Measurements from ENCODE around the gene GRB7.
"Not testable (repeated sequence)": the region's sequence is repeated elsewhere in the genome, so short reads cannot be mapped to it uniquely, and the experiment has no call there.

Gene GRB7

DNA sequence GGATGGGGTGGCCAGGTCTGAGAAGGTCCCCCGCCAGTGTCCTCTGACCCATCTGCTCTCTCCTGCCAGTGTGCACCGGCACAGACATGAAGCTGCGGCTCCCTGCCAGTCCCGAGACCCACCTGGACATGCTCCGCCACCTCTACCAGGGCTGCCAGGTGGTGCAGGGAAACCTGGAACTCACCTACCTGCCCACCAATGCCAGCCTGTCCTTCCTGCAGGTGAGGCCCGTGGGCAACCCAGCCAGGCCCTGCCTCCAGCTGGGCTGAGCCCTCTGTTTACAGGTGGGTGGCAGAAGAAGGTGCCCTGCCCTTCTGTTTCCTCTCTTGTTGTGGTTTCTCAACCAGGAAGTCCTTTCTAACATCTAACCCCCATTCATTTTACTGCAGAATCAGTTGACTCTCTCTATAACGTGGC is 30.8 kb upstream of the GRB7 start:
- DNase-seq (ENCODE audit: insufficient read length, low spot score): no peak
- TF ChIP-seq POLR2AphosphoS5 (IDR thresholded peaks at IDR 0.05; ENCODE audit: low read depth, low read length): no peak
- no peak for TF ChIP-seq TAF1 (IDR thresholded peaks at IDR 0.05; ENCODE audit: low read depth, low read length)
- TF ChIP-seq POU2F2 (IDR thresholded peaks at IDR 0.05; ENCODE audit: low read depth, low read length): no peak
- no peak for TF ChIP-seq SPI1 (IDR thresholded peaks at IDR 0.05; ENCODE audit: low read depth, low read length)
- no peak for FAIRE-seq

DNA sequence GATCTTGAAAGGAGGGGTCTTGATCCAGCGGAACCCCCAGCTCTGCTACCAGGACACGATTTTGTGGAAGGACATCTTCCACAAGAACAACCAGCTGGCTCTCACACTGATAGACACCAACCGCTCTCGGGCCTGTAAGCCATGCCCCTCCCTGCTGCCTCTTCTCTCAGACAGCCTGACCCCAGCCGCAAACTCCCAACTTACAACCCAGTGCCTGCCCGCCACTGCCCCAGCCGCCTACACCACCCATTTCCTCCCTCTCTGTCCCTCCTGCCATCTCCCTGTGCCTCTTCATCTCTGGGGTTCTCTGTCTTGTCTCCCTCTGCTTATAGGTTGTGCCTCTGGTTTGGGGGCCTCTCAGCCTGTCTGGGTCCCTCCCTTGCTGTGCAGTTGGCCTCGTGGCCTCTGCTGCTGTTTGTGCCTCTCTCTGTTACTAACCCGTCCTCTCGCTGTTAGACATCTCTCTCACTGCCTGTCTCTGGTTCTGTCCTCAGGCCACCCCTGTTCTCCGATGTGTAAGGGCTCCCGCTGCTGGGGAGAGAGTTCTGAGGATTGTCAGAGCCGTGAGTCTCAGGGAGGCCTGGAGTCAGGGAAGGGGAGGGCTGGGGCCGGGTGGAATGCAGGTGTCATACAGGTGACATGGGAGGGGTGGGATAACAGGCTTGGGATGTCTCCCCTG is 28.3 kb upstream of the GRB7 start:
- TF ChIP-seq SPI1 (IDR thresholded peaks at IDR 0.05; ENCODE audit: low read depth, low read length) (no peak), POLR2A (IDR thresholded peaks at IDR 0.05; ENCODE audit: low read depth, low read length) (no peak), PAX5 (IDR thresholded peaks at IDR 0.05; ENCODE audit: insufficient read depth, low read length, severe bottlenecking) (no peak), POLR2AphosphoS5 (IDR thresholded peaks at IDR 0.05; ENCODE audit: low read depth, low read length) (no peak), POU2F2 (IDR thresholded peaks at IDR 0.05; ENCODE audit: low read depth, low read length) (no peak), TAF1 (IDR thresholded peaks at IDR 0.05; ENCODE audit: low read depth, low read length) (no peak)
- no peak for DNase-seq (ENCODE audit: insufficient read length, low spot score)
- no peak for FAIRE-seq

DNA sequence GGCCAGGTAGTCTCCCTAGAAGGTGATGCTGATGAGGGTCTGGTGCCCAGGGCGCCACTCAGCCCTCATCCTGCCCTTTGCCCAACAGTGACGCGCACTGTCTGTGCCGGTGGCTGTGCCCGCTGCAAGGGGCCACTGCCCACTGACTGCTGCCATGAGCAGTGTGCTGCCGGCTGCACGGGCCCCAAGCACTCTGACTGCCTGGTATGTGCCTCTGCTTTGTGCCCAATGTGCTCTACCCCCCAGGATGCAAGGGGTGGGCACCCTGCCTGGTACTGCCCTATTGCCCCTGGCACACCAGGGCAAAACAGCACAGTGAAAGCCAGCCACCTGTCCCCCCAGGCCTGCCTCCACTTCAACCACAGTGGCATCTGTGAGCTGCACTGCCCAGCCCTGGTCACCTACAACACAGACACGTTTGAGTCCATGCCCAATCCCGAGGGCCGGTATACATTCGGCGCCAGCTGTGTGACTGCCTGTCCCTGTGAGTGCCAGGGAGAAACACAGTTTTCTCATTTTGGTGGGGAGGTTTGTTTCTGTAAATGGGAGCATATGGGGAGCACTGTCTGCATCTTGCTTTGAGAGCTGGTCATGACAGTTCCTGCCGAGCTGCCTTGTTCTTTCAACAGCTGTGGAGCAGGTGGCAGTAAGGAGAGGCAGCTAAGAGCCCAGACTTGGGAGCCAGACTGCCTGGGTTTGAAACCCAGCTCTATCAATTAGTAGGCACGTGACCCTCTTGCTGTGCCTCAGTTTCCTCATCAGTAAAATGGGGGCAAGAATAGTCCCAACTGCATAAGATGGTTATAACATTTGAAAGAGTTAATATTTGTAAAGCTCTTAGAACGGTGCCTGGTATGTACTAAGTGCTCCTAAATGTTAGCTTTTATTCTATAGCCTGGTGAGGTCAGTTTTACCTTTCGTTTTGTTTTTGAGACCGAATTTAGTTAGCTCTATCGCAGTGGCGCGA is 27.5 kb upstream of the GRB7 start:
- TF ChIP-seq TAF1 (IDR thresholded peaks at IDR 0.05; ENCODE audit: low read depth, low read length): no peak
- TF ChIP-seq POU2F2 (IDR thresholded peaks at IDR 0.05; ENCODE audit: low read depth, low read length): no peak
- TF ChIP-seq PAX5 (IDR thresholded peaks at IDR 0.05; ENCODE audit: insufficient read depth, low read length, severe bottlenecking): no peak
- TF ChIP-seq POLR2AphosphoS5 (IDR thresholded peaks at IDR 0.05; ENCODE audit: low read depth, low read length): no peak
- no peak for TF ChIP-seq POLR2A (IDR thresholded peaks at IDR 0.05; ENCODE audit: low read depth, low read length)
- TF ChIP-seq SPI1 (IDR thresholded peaks at IDR 0.05; ENCODE audit: low read depth, low read length): no peak

DNA sequence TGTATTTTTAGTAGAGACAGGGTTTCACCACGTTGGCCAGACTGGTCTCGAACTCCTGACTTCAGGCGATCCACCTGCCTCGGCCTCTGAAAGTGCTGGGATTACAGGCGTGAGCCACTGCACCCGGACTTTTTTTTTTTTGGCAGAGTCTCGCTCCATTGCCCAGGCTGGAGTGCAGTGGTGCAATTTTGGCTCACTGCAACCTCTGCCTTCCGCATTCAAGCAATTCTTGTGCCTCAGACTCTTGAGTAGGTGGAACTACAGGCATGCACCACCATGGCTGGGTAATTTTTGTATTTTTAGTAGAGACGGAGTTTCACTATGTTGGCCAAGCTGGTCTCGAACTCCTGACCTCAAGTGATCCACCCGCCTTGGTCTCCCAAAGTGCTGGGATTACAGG is 26.7 kb upstream of the GRB7 start:
- DNase-seq (ENCODE audit: insufficient read length, low spot score); FAIRE-seq: not testable (repeated sequence)

More for the DNA sequence above, 27.5 kb upstream of the GRB7 start:
- no peak for DNase-seq (ENCODE audit: insufficient read length, low spot score)
- FAIRE-seq: no peak

DNA sequence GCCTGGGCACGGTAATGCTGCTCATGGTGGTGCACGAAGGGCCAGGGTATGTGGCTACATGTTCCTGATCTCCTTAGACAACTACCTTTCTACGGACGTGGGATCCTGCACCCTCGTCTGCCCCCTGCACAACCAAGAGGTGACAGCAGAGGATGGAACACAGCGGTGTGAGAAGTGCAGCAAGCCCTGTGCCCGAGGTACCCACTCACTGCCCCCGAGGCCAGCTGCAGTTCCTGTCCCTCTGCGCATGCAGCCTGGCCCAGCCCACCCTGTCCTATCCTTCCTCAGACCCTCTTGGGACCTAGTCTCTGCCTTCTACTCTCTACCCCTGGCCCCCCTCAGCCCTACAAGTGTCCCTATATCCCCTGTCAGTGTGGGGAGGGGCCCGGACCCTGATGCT is 25.9 kb upstream of the GRB7 start:
- FAIRE-seq (no peak), DNase-seq (ENCODE audit: insufficient read length, low spot score) (no peak)
- TF ChIP-seq SPI1 (IDR thresholded peaks at IDR 0.05; ENCODE audit: low read depth, low read length): no peak
- TF ChIP-seq PAX5 (IDR thresholded peaks at IDR 0.05; ENCODE audit: insufficient read depth, low read length, severe bottlenecking): no peak
- no peak for TF ChIP-seq POLR2AphosphoS5 (IDR thresholded peaks at IDR 0.05; ENCODE audit: low read depth, low read length)

DNA sequence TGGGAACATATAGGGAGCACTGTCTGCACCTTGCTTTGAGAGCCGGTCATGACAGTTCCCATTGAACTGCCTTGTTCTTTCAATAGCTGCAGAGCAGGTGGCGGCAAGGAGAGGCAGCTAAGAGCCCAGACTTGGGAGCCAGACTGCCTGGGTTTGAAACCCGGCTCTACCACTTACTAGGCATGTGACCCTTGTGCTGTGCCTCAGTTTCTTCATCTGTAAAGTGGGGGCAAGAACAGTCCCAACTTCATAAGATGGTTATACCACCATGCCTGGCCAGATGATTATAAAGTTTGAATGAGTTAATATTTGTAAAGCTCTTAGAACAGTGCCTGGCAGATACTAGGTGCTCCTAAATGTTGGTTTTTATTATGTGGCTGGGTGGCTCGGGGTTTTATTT is 23.5 kb upstream of the GRB7 start:
- no peak for TF ChIP-seq TAF1 (IDR thresholded peaks at IDR 0.05; ENCODE audit: low read depth, low read length)
- TF ChIP-seq POLR2A (IDR thresholded peaks at IDR 0.05; ENCODE audit: low read depth, low read length): no peak
- no peak for TF ChIP-seq SPI1 (IDR thresholded peaks at IDR 0.05; ENCODE audit: low read depth, low read length)
- no peak for TF ChIP-seq POU2F2 (IDR thresholded peaks at IDR 0.05; ENCODE audit: low read depth, low read length)
- no peak for TF ChIP-seq POLR2AphosphoS5 (IDR thresholded peaks at IDR 0.05; ENCODE audit: low read depth, low read length)
- no peak for TF ChIP-seq PAX5 (IDR thresholded peaks at IDR 0.05; ENCODE audit: insufficient read depth, low read length, severe bottlenecking)
- DNase-seq (ENCODE audit: insufficient read length, low spot score) (no peak), FAIRE-seq (no peak)

DNA sequence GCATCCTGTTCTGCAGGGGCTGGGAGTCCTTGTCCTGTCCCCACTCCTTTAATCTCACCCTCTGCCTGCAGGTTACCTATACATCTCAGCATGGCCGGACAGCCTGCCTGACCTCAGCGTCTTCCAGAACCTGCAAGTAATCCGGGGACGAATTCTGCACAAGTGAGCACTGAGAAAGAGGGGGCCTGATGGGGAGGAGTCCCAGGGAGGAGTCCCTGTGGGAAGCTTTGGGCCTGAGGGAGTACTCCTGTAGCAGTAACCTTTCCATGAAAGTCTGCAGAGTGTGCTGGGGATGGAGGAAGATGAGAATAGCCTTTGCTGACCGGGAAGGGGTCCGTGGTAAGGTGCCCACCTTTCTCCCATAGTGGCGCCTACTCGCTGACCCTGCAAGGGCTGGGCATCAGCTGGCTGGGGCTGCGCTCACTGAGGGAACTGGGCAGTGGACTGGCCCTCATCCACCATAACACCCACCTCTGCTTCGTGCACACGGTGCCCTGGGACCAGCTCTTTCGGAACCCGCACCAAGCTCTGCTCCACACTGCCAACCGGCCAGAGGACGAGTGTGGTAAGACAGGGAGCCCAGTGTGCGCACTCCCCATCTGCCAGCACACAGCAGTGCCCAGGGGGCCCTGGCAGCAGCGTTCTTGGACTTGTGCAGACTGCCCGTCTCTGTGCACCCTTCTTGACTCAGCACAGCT is 22.2 kb upstream of the GRB7 start:
- no peak for FAIRE-seq
- DNase-seq (ENCODE audit: insufficient read length, low spot score): no peak
- TF ChIP-seq POLR2AphosphoS5 (IDR thresholded peaks at IDR 0.05; ENCODE audit: low read depth, low read length): no peak
- no peak for TF ChIP-seq PAX5 (IDR thresholded peaks at IDR 0.05; ENCODE audit: insufficient read depth, low read length, severe bottlenecking)
- TF ChIP-seq SPI1 (IDR thresholded peaks at IDR 0.05; ENCODE audit: low read depth, low read length): no peak
- no peak for TF ChIP-seq POLR2A (IDR thresholded peaks at IDR 0.05; ENCODE audit: low read depth, low read length)
- TF ChIP-seq POU2F2 (IDR thresholded peaks at IDR 0.05; ENCODE audit: low read depth, low read length): no peak
- TF ChIP-seq TAF1 (IDR thresholded peaks at IDR 0.05; ENCODE audit: low read depth, low read length): no peak

DNA sequence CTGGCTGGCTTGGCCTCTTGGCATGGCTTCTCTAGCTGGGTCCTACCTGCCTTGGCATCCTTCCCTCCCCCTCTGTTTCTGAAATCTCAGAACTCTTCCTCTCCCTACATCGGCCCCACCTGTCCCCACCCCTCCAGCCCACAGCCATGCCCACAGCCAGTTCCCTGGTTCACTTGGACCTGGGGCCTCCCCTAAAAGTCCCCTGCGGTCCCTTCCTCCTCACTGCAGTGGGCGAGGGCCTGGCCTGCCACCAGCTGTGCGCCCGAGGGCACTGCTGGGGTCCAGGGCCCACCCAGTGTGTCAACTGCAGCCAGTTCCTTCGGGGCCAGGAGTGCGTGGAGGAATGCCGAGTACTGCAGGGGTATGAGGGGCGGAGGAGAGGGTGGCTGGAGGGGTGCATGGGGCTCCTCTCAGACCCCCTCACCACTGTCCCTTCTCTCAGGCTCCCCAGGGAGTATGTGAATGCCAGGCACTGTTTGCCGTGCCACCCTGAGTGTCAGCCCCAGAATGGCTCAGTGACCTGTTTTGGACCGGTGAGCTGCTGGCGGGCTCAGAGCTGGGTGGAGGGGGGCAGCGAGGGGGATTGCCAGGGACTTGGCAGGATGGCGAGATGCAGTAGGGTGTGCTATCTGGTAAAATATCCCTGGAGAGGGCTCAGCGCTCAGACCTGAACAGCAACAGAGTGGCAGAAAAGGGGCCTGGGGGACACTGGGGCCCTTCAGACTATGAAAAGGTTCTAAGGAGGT is 21.5 kb upstream of the GRB7 start:
- FAIRE-seq (no peak), DNase-seq (ENCODE audit: insufficient read length, low spot score) (no peak)
- no peak for TF ChIP-seq SPI1 (IDR thresholded peaks at IDR 0.05; ENCODE audit: low read depth, low read length)
- no peak for TF ChIP-seq POLR2A (IDR thresholded peaks at IDR 0.05; ENCODE audit: low read depth, low read length)
- TF ChIP-seq PAX5 (IDR thresholded peaks at IDR 0.05; ENCODE audit: insufficient read depth, low read length, severe bottlenecking): no peak
- TF ChIP-seq TAF1 (IDR thresholded peaks at IDR 0.05; ENCODE audit: low read depth, low read length): no peak

DNA sequence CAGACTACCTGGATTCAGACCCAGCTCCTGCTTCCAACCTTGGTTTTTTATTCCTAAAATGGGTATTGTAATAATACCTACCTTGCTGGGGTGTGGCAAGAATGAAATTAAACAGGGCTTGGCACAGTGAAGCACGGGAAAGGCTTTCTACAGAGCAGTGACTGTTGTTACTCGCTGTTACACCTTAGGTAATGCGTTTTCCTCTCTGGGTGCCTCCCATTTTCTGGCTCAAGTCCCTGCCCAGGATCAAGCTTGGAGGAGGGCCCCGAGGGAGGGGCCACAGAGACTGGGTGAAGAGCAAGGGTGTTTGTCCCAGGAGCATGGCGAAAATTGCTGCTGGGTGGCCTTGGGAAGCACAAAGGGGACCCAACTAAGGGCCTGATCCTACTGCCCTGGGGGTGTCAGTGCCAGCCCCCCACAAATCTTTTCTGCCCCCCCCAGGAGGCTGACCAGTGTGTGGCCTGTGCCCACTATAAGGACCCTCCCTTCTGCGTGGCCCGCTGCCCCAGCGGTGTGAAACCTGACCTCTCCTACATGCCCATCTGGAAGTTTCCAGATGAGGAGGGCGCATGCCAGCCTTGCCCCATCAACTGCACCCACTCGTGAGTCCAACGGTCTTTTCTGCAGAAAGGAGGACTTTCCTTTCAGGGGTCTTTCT is 20.7 kb upstream of the GRB7 start:
- no peak for DNase-seq (ENCODE audit: insufficient read length, low spot score)
- FAIRE-seq: no peak
- TF ChIP-seq TAF1 (IDR thresholded peaks at IDR 0.05; ENCODE audit: low read depth, low read length): no peak
- no peak for TF ChIP-seq SPI1 (IDR thresholded peaks at IDR 0.05; ENCODE audit: low read depth, low read length)
- no peak for TF ChIP-seq PAX5 (IDR thresholded peaks at IDR 0.05; ENCODE audit: insufficient read depth, low read length, severe bottlenecking)
- TF ChIP-seq POLR2AphosphoS5 (IDR thresholded peaks at IDR 0.05; ENCODE audit: low read depth, low read length): no peak
- no peak for TF ChIP-seq POLR2A (IDR thresholded peaks at IDR 0.05; ENCODE audit: low read depth, low read length)
- no peak for TF ChIP-seq POU2F2 (IDR thresholded peaks at IDR 0.05; ENCODE audit: low read depth, low read length)

Data from GM12891 (cell line).